ENCODE measurements around the gene BASP1.

- TF ChIP-seq, protein P1, sequence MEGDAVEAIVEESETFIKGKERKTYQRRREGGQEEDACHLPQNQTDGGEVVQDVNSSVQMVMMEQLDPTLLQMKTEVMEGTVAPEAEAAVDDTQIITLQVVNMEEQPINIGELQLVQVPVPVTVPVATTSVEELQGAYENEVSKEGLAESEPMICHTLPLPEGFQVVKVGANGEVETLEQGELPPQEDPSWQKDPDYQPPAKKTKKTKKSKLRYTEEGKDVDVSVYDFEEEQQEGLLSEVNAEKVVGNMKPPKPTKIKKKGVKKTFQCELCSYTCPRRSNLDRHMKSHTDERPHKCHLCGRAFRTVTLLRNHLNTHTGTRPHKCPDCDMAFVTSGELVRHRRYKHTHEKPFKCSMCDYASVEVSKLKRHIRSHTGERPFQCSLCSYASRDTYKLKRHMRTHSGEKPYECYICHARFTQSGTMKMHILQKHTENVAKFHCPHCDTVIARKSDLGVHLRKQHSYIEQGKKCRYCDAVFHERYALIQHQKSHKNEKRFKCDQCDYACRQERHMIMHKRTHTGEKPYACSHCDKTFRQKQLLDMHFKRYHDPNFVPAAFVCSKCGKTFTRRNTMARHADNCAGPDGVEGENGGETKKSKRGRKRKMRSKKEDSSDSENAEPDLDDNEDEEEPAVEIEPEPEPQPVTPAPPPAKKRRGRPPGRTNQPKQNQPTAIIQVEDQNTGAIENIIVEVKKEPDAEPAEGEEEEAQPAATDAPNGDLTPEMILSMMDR (IDR thresholded peaks at IDR 0.05): no peak
- TF ChIP-seq POLR2A (IDR thresholded peaks at IDR 0.05): no peak
Measured at GRCh38 chr5:17269201-17269600, 51.8 kb downstream of the BASP1 start.
